ENCODE results near the gene SLC43A3. TPM values are rescaled to one million over a fixed set of nuclear protein-coding genes. Genes with fewer than 3 reads are reported as not detected.
"Not testable (repeated sequence)": the region's sequence is repeated elsewhere in the genome, so short reads cannot be mapped to it uniquely, and the experiment has no call there.

The SLC43A3 gene
- total RNA-seq, 2 experiments from 2014 or later: 268 to 333 TPM

- CTCF ChIA-PET: no interaction called here
Observed at GRCh38 chr11:57364851-57365660, 61.9 kb downstream of the SLC43A3 start.

GRCh38 chr11:57363131-57364080 lies 63.5 kb downstream of the SLC43A3 start:
- intact Hi-C loops (cut with DNase I, micrococcal nuclease): no loop called here
- POLR2A ChIA-PET: no interaction called here
- H3K4me3 Mint-ChIP-seq: no peak overlapping the region

More at GRCh38 chr11:57364851-57365660, 61.9 kb downstream of the SLC43A3 start:
- DNase-seq: no peak
- Mint-ChIP-seq H3K4me1 (no peaks in the 10 kb centered on the region), H3K9me3 (ENCODE audit: low read depth) (peaks cover 1% of the 10 kb centered on the region), H3K27me3 (peaks cover 3% of the 10 kb centered on the region), H3K4me3 (no peak overlapping the region), H3K36me3 (ENCODE audit: low read depth) (no peaks in the 10 kb centered on the region), H3K27ac (no peak overlapping the region)
- ATAC-seq: no peak
- POLR2A ChIA-PET: no interaction called here
- intact Hi-C loops (cut with DNase I, micrococcal nuclease): no loop called here

GRCh38 chr11:57361926-57362325 lies 65.0 kb downstream of the SLC43A3 start:
- intact Hi-C loops (cut with DNase I, micrococcal nuclease): no loop called here
- DNase-seq (no peak), ATAC-seq (no peak)
- CTCF ChIA-PET: interaction anchor here (0.7 to 3.0 kb wide), 5 partner anchors 9 to 25 kb away, joined by 3 to 11 read pairs (median 4); no protein-coding TSS in a partner anchor
- POLR2A ChIA-PET: no interaction called here
- no peaks in the 10 kb centered on the region for H3K36me3 Mint-ChIP-seq (ENCODE audit: low read depth)
- H3K27ac Mint-ChIP-seq: no peak overlapping the region
- H3K4me1 Mint-ChIP-seq: no peaks in the 10 kb centered on the region
- H3K4me3 Mint-ChIP-seq: no peak overlapping the region
- peaks cover 1% of the 10 kb centered on the region for H3K9me3 Mint-ChIP-seq (ENCODE audit: low read depth)
- H3K27me3 Mint-ChIP-seq: peaks cover 3% of the 10 kb centered on the region

More at GRCh38 chr11:57363131-57364080, 63.5 kb downstream of the SLC43A3 start:
- H3K27me3 Mint-ChIP-seq: peaks cover 3% of the 10 kb centered on the region
- no peaks in the 10 kb centered on the region for H3K36me3 Mint-ChIP-seq (ENCODE audit: low read depth)
- CTCF ChIA-PET: interaction anchor here (0.7 to 3.0 kb wide), 4 partner anchors 11 to 111 kb away, joined by 3 to 11 read pairs (median 6); no protein-coding TSS in a partner anchor
- no peak for ATAC-seq
- no peak overlapping the region for H3K27ac Mint-ChIP-seq
- H3K9me3 Mint-ChIP-seq (ENCODE audit: low read depth): peaks cover 1% of the 10 kb centered on the region
- no peak for DNase-seq
- H3K4me1 Mint-ChIP-seq: no peaks in the 10 kb centered on the region

GRCh38 chr11:57361420-57361819 lies 65.5 kb downstream of the SLC43A3 start:
- H3K9me3 Mint-ChIP-seq (ENCODE audit: low read depth); H3K4me3 Mint-ChIP-seq; ATAC-seq; DNase-seq; H3K27me3 Mint-ChIP-seq; POLR2A ChIA-PET; H3K27ac Mint-ChIP-seq; intact Hi-C loops (cut with DNase I, micrococcal nuclease); H3K4me1 Mint-ChIP-seq; H3K36me3 Mint-ChIP-seq (ENCODE audit: low read depth): not testable (repeated sequence)
- CTCF ChIA-PET: interaction anchor here (1.0 to 3.0 kb wide), 2 partner anchors 9 to 26 kb away, joined by 3 to 11 read pairs; no protein-coding TSS in a partner anchor

GRCh38 chr11:57360991-57361390 lies 65.9 kb downstream of the SLC43A3 start:
- Mint-ChIP-seq H3K27me3 (peaks cover 3% of the 10 kb centered on the region), H3K36me3 (ENCODE audit: low read depth) (no peaks in the 10 kb centered on the region), H3K4me1 (no peaks in the 10 kb centered on the region), H3K9me3 (ENCODE audit: low read depth) (peaks cover 1% of the 10 kb centered on the region), H3K27ac (no peak overlapping the region), H3K4me3 (no peak overlapping the region)
- ChIA-PET CTCF (interaction anchor here (0.7 to 1.0 kb wide), 3 partner anchors 12 to 97 kb away, joined by 3 read pairs; no protein-coding TSS in a partner anchor), POLR2A (no interaction called here)
- DNase-seq (no peak), ATAC-seq (no peak)
- intact Hi-C loops (cut with DNase I, micrococcal nuclease): no loop called here

GRCh38 chr11:57359896-57360690 lies 66.8 kb downstream of the SLC43A3 start:
- Mint-ChIP-seq H3K4me3 (no peak overlapping the region), H3K36me3 (ENCODE audit: low read depth) (no peaks in the 10 kb centered on the region), H3K27ac (no peak overlapping the region), H3K27me3 (peaks cover 3% of the 10 kb centered on the region), H3K9me3 (ENCODE audit: low read depth) (peaks cover 1% of the 10 kb centered on the region), H3K4me1 (no peaks in the 10 kb centered on the region)
- intact Hi-C loops (cut with DNase I, micrococcal nuclease): no loop called here
- ATAC-seq (no peak), DNase-seq (no peak)
- CTCF ChIA-PET: interaction anchor here (0.7 to 1.1 kb wide), 4 partner anchors 10 to 132 kb away, joined by 3 to 7 read pairs (median 3); no protein-coding TSS in a partner anchor
- POLR2A ChIA-PET: no interaction called here

GRCh38 chr11:57359396-57359795 lies 67.5 kb downstream of the SLC43A3 start:
- ChIA-PET POLR2A (no interaction called here), CTCF (interaction anchor here (1.0 to 1.1 kb wide), 2 partner anchors 9 to 133 kb away, joined by 3 to 7 read pairs; no protein-coding TSS in a partner anchor)
- H3K36me3 Mint-ChIP-seq (ENCODE audit: low read depth): no peaks in the 10 kb centered on the region
- no peak overlapping the region for H3K27ac Mint-ChIP-seq
- H3K27me3 Mint-ChIP-seq: peaks cover 7% of the 10 kb centered on the region
- no peaks in the 10 kb centered on the region for H3K4me1 Mint-ChIP-seq
- no peak overlapping the region for H3K4me3 Mint-ChIP-seq
- DNase-seq (no peak), ATAC-seq (no peak)
- intact Hi-C loops (cut with DNase I, micrococcal nuclease): no loop called here
- H3K9me3 Mint-ChIP-seq (ENCODE audit: low read depth): peaks cover 1% of the 10 kb centered on the region

- no peak for DNase-seq
- no peak overlapping the region for H3K4me3 Mint-ChIP-seq
- ChIA-PET CTCF (interaction anchor here (0.6 to 1.1 kb wide), 3 partner anchors 9 to 1834 kb away, joined by 3 to 7 read pairs (median 3); no protein-coding TSS in a partner anchor), POLR2A (no interaction called here)
- no peak for ATAC-seq
- intact Hi-C loops (cut with DNase I, micrococcal nuclease): no loop called here
- H3K27ac Mint-ChIP-seq: no peak overlapping the region
- no peaks in the 10 kb centered on the region for H3K4me1 Mint-ChIP-seq
- peaks cover 1% of the 10 kb centered on the region for H3K9me3 Mint-ChIP-seq (ENCODE audit: low read depth)
- H3K27me3 Mint-ChIP-seq: peaks cover 8% of the 10 kb centered on the region
- H3K36me3 Mint-ChIP-seq (ENCODE audit: low read depth): no peaks in the 10 kb centered on the region
Observed at GRCh38 chr11:57358991-57359390, 67.9 kb downstream of the SLC43A3 start.

- no peaks in the 10 kb centered on the region for H3K36me3 Mint-ChIP-seq (ENCODE audit: low read depth)
- no peak overlapping the region for H3K4me3 Mint-ChIP-seq
- peaks cover 8% of the 10 kb centered on the region for H3K27me3 Mint-ChIP-seq
- H3K9me3 Mint-ChIP-seq (ENCODE audit: low read depth): peaks cover 1% of the 10 kb centered on the region
- H3K27ac Mint-ChIP-seq: no peak overlapping the region
- no peak for DNase-seq
- ATAC-seq: no peak
- intact Hi-C loops (cut with DNase I, micrococcal nuclease): no loop called here
- H3K4me1 Mint-ChIP-seq: no peaks in the 10 kb centered on the region
- ChIA-PET POLR2A (no interaction called here), CTCF (interaction anchor here (0.6 kb wide), 1 partner anchor 1834 kb away, joined by 3 read pairs; no protein-coding TSS in a partner anchor)
Observed at GRCh38 chr11:57358543-57358961, 68.4 kb downstream of the SLC43A3 start.

- Mint-ChIP-seq H3K4me3 (no peak overlapping the region), H3K27ac (no peak overlapping the region), H3K36me3 (ENCODE audit: low read depth) (no peaks in the 10 kb centered on the region), H3K4me1 (no peaks in the 10 kb centered on the region), H3K9me3 (ENCODE audit: low read depth) (peaks cover 1% of the 10 kb centered on the region), H3K27me3 (peaks cover 8% of the 10 kb centered on the region)
- no peak for DNase-seq
- intact Hi-C loops (cut with DNase I, micrococcal nuclease): no loop called here
- ChIA-PET POLR2A (no interaction called here), CTCF (interaction anchor here (0.6 to 1.4 kb wide), 4 partner anchors 12 to 135 kb away, joined by 3 to 5 read pairs (median 4); partner anchors contain the start of gene SSRP1)
- no peak for ATAC-seq
Observed at GRCh38 chr11:57357856-57358255, 69.1 kb downstream of the SLC43A3 start.
